ENCODE data around the gene SH3GL3.

Gene SH3GL3

GRCh38 chr15:83665480-83665879 is 218.3 kb downstream of the SH3GL3 start:
- no peak for DNase-seq (ENCODE audit: low spot score)
